ENCODE measurements around the gene CCDC6.
"Not testable (repeated sequence)": the region's sequence is repeated elsewhere in the genome, so short reads cannot be mapped to it uniquely, and the experiment has no call there.

DNA sequence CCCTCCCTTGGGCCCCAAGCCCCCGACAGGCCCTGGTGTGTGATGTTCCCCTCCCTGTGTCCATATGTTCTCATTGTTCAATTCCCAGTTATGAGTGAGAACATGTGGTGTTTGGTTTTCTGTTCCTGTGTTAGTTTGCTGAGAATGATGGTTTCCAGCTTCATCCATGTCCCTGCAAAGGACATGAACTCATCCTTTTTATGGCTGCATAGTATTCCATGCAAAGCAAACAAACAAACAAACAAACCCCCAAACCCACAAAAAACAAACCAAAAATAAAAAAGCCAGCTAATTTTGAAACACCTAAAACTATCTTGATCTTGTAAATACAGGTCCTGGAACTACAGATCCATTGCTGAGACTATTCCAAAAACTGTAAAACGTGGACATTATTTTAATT lies 47.4 kb upstream of the CCDC6 start:
- TF ChIP-seq KDM4A (IDR thresholded peaks at IDR 0.05; ENCODE audit: low read depth, low read length, severe bottlenecking); EGR1 (IDR thresholded peaks at IDR 0.05; ENCODE audit: borderline replicate concordance, low read depth, low read length); YY1 (IDR thresholded peaks at IDR 0.05; ENCODE audit: low read depth, low read length); JUND (IDR thresholded peaks at IDR 0.05; ENCODE audit: low read length); SIN3A (conservative IDR thresholded peaks at IDR 0.05 in 1 of 2, IDR thresholded peaks at IDR 0.05 in 1 of 2; ENCODE audit: low read depth in 1 of 2, low read length in 2 of 2); POLR2AphosphoS5 (IDR thresholded peaks at IDR 0.05; ENCODE audit: low read depth, low read length); POLR2A (IDR thresholded peaks at IDR 0.05; ENCODE audit: control extremely low read depth in 1 of 2, low read depth in 2 of 2, low read length in 2 of 2): not testable (repeated sequence)
- TF ChIP-seq, protein P1, sequence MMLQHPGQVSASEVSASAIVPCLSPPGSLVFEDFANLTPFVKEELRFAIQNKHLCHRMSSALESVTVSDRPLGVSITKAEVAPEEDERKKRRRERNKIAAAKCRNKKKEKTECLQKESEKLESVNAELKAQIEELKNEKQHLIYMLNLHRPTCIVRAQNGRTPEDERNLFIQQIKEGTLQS (IDR thresholded peaks at IDR 0.05; ENCODE audit: insufficient read depth, low read depth, low read length), result not testable (repeated sequence)
- TF ChIP-seq, protein P2, sequence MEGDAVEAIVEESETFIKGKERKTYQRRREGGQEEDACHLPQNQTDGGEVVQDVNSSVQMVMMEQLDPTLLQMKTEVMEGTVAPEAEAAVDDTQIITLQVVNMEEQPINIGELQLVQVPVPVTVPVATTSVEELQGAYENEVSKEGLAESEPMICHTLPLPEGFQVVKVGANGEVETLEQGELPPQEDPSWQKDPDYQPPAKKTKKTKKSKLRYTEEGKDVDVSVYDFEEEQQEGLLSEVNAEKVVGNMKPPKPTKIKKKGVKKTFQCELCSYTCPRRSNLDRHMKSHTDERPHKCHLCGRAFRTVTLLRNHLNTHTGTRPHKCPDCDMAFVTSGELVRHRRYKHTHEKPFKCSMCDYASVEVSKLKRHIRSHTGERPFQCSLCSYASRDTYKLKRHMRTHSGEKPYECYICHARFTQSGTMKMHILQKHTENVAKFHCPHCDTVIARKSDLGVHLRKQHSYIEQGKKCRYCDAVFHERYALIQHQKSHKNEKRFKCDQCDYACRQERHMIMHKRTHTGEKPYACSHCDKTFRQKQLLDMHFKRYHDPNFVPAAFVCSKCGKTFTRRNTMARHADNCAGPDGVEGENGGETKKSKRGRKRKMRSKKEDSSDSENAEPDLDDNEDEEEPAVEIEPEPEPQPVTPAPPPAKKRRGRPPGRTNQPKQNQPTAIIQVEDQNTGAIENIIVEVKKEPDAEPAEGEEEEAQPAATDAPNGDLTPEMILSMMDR (IDR thresholded peaks at IDR 0.05; ENCODE audit: control extremely low read depth in 1 of 3, insufficient read depth in 1 of 3, low read depth in 1 of 3, low read length in 3 of 3), result not testable (repeated sequence)

All from H1 (cell line).